Activated CD4-positive, alpha-beta T cell treated with anti-CD3 and anti-CD28 coated beads, Interleukin-2, amount 50 U/mL, for 24 hours (primary cell): ENCODE results near the gene FAM171A2.
"Not testable (repeated sequence)": the region's sequence is repeated elsewhere in the genome, so short reads cannot be mapped to it uniquely, and the experiment has no call there.

Experiments
- DNase-seq, 2 donors: peaks; one replicate each; pipeline ENCODE4 v3.0.0-alpha.2; 2020; ENCODE audit warnings: low read depth in 1 of 2, low spot score in 1 of 2

The FAM171A2 gene

GRCh38 chr17:44383861-44384260, 20.2 kb upstream of the FAM171A2 start:
- no peak for DNase-seq

- no peak for DNase-seq
Observed at GRCh38 chr17:44383363-44383762, 19.7 kb upstream of the FAM171A2 start.

DNA sequence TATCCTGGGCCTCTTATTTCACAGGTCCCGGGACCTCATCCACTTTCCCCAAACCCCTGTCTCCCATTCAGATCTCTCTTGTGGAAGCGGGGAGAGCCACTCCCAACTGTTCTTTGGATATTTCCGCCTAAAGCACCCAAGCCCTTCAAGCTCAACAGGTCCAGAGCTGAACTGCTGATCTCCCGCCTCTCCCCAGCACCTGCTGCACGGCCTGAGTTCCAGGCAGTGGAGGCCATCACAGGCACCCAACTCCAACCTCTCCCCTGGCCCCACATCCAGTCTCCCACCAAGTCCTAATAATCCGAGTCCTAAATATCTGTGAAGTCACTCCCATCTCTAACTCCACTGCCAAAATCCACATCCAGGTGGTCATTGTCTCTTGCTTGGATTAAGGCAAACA, 19.3 kb upstream of the FAM171A2 start:
- DNase-seq, result no peak

- no peak for DNase-seq
Observed at GRCh38 chr17:44381810-44382305, 18.2 kb upstream of the FAM171A2 start.

DNA sequence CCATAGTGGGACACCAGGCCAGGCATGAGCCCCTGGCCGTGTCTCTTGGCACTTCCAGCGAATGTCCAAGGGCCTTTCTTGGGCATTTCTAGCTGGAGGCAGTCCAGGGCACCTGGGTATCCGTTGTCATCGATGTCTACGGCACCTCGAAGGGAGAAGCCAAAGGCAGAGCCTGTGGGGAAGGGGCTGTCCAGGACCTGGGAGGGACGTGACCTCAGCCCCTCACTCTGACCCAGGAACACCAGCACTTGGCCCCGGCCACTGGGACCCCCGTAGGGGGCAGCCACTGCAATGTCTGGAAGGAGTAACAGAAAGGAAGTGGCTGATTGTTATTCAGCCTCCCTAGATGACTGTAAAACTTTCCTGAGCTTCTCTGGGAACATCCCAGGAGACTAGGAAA, 17.1 kb upstream of the FAM171A2 start:
- no peak for DNase-seq

DNA sequence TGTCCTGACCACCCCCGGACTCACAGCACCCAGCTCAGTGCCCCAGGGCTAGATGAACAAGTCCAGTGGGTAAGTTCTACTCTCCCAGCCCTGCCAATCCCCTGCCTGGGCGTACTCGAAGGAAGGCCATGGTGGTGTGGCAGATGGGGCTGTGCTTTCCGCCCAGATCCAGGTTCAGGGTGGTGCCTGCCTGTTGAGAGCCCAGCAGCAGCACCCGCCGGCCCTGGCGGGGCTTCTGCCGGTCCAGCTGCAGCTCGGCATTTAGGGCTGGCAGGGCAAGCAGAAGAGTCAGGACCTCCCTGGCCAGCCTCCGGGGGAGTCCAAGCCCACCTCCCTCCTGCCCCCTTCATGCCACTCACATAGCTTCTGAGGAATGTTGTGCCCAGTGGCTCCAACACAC, 16.2 kb upstream of the FAM171A2 start:
- DNase-seq, result no peak

DNA sequence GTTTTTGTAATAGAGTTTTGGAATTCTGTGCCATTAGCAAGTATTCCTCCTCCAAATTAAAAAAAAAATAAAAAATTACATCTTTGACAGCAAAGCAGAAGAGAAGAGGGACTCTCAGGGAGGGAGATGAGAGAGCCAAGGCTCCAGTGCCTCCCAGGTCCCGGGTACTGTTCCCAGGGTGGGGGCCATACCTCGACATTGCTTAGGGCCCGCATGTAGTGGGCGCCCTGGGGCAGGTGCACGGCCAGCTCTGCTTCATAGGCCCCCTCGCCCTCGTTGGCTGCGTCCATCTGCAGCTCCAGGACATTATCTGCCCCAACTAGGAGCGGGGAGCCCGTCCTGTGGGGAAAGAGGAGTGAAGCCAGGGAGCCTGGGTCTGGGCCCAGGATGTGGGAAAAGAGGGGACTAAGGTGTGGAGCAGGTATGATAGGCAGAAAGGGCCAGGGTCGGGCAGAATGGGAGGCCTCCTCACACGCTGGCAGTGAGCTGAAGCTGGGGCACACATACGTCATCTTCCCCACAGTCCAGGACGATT, 14.6 kb upstream of the FAM171A2 start:
- DNase-seq, result no peak

GRCh38 chr17:44376779-44377178, 13.1 kb upstream of the FAM171A2 start:
- DNase-seq, result no peak

DNA sequence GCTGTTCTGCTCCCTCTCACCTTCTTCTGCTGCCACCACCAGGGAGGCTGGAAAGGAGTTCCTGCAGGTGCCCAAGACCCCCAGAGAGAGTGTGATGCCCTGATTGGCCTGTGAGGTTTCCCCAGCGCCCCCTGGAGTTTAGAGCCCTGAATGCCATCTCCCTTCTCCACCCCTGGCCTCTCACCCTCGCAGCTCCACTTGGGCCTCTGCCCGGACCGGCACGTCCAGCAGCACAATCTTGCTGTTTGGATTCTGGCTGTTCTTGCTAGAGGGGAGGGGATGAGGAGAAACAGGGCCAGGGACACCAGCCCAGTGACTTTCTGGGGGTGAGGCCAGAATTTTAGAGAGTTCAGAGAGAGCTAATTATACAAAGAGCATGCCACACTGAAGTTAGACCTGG, 12.5 kb upstream of the FAM171A2 start:
- no peak for DNase-seq

DNA sequence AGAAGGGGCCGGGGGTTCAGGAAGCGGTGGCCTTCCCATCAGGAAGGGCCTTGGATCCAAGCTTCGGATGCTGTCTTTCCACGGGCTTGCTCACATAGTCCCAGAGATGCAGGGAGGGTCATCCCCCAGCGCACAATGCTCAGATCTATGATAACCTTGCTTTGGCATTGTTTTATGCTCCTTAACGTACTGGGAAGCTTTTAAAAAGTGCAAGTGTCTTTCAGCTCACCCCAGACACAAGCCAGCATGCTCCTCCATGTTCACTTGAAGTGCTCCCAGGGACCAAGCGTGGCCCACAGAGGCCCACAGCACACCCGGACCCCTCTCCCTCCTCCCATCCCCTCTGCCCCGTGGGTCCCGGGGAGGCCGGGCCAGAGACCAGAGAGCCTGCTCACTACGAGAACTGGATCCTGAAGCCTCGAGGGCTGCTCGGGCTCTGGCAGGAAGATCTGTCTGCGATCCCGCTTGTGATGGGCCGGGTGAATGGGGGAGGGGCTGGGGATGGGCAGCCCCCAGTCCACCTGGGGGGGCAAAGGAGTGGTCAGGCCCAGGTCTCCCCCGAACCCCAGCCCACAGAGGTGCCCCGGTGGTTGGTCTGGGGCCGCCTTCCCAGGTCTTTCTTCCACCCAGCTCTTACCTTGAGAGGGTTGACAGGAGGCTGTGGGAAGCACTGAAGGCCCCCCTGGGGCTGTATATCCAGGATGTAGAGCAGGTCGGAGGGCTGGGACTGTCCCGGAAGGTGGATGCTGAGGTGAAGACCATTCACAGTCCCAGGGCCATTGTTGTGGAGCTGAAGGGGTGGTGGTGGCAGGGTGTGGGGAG, 11.8 kb upstream of the FAM171A2 start:
- no peak for DNase-seq

DNA sequence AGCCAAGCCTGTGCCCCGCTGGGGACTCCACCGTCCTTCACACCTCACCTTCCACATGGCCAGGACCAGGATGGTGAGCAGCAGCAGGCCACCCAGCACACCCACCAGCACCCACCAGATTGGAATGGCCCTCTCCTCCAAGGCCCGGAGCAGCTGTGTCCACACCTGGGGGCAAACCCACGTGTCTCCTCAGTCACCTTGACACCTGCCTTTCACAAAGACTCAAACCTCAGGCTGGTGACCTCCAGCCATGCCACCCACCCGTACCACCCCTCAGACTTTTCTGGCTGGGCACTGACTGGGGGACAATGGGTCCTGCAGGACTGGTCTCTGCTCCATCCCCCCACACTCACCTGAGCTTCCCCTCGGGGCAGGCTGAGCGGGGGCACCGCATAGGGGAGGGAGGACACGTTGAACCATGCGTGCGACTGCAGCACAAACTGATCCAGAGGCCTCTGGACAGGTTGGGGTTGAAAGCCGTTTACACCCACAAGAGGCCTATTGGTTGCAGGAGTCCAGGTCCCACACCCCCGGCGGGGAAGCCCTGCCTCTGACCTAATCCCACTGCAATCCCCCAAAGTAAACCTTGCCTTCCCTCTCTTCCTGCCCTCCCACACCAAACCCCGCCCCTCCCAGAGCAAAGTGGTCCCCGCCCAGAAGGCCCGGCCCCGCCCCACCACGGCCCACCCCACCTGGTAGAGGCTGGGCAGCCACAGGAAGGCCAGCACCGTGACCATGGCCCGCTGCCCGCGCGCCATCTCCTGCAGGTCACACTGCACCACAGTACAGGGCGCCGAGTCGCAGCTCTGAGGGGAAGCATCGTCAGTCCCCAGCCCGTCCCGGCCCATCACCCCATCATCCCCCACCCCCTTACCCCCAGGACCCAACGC, 10.9 kb upstream of the FAM171A2 start:
- DNase-seq, result no peak

DNA sequence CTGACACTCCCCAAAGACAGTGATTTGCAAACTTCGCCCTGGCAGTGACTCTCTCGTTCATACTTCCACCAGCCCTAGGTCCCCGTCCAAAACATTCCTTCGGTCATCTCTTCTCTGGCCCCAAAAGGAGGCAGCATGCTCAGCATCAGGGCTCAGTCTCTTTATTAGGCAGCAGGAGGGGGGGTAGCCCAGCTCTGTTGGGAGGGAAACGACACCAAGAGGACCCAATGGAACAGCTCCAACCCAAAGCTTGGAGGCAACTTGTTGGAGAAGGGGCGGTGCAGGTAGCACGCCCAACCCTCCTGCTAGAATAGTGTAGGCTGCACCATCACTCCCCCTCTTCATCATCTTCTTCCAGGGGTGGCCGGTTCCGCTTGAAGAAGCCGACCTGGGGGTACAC, 8.4 kb upstream of the FAM171A2 start:
- DNase-seq, result no peak

DNA sequence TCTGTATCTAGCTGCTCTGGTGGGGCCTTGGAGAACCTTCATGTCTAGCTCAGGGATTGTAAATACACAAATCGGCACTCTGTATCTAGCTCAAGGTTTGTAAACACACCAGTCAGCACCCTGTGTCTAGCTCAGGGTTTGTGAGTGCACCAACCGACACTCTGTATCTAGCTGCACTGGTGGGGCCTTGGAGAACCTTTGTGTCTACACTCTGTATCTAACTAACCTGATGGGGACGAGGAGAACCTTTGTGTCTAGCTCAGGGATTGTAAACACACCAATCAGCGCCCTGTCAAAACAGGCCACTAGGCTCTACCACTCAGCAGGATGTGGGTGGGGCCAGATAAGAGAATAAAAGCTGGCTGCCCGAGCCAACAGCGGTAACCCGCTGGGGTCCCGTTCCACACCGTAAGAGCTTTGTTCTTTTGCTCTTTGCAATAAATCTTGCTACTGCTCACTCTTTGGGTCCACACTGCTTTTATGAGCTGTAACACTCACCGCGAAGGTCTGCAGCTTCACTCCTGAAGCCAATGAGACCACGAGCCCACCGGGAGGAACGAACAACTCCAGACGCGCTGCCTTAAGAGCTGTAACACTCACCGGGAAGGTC, 5.9 kb upstream of the FAM171A2 start:
- not testable (repeated sequence) for DNase-seq

GRCh38 chr17:44368391-44369243, 5.0 kb upstream of the FAM171A2 start:
- not testable (repeated sequence) for DNase-seq

DNA sequence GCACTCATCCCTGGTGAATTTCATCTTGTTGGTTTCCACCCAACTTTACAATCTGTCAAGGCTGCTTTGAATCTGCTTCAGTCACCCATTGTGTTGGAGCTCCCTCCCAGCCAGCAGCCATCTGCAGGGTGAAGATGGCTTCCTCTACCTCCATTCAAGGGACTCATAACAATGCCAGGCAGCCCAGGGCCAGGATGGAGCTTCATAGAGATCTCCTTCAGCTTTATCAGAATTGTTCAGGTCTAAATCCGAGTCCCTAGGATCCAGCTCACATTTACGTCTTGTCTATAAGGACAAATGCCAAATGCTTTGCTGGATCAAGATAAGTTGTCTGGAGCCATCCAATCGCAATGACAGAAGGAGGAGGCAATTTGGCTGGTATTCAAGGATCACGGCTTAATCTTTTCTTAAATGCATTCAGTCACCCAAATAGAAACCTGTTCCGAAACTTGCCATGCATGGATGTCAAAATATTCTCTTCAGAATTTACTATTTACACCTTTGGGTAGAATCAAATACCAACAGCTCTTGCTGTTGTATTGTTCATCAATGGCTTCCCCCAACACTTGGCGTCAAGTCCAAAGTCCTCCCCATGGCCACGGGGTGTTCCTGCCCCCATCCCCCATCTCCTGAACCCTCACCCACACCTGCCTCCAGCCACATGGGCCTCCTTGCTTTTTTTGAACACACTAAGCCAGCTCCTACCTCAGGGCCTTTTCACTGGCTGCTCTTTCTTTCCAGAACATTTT, 3.8 kb upstream of the FAM171A2 start:
- DNase-seq, result no peak

GRCh38 chr17:44365051-44365450, 1.4 kb upstream of the FAM171A2 start:
- DNase-seq, result not testable (repeated sequence)

GRCh38 chr17:44362949-44363612, 572 bp downstream of the FAM171A2 start:
- no peak for DNase-seq

DNA sequence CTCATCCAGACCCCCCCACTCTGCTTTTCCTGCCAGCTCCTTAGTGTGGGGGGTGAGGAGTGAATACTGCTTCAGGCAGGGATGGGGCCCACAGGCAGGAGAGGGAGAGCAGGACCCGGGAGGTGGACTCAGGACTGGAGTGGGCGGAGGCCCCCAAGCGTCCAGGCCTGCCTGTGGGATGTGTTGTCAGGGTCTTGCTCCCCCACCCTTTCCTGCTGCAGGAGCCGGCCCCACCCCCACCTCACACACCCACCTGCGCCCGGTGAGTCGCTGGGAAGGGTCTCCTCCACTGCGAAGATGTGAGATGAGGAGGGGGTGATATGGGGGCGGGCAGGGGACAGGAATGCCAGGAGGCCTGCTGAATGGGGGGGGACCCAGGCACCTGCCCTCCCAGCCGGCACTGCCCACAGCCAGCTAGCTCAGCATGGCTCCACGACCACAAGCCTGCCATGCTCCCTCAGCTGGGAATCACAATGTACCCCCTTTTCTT, 1.1 kb downstream of the FAM171A2 start:
- DNase-seq, result no peak
